Prostate gland (tissue), 2 donors: ENCODE measurements around the gene CEPT1.
"Not testable (repeated sequence)": the region's sequence is repeated elsewhere in the genome, so short reads cannot be mapped to it uniquely, and the experiment has no call there.

Experiments used
- CTCF ChIP-seq, 4 experiments: fragments of 200-600 bp in 2 of 4; fragments of 450-650 bp in 2 of 4; sonication (generic) in 2 of 4; IDR thresholded peaks; 1 replicate in 3 of 4; 2 replicates in 1 of 4; pipeline ENCODE4 v1.5.1; 2016 to 2019; ENCODE audit warnings: antibody characterized with exemption in 4 of 4, mild to moderate bottlenecking in 2 of 4, moderate library complexity in 2 of 4
- POLR2A ChIP-seq: fragments of 450-650 bp; IDR thresholded peaks from one replicate; pipeline ENCODE4 v1.6.1; 2016; ENCODE audit warnings: antibody characterized with exemption, mild to moderate bottlenecking

GRCh38 chr1:111095421-111095820 is 44.6 kb upstream of the CEPT1 start:
- TF ChIP-seq POLR2A; CTCF (IDR thresholded peaks at IDR 0.05): not testable (repeated sequence)
